Peyer's patch (tissue), 4 donors: Measurements from ENCODE around the gene RBP3. TPM values are rescaled to one million over a fixed set of nuclear protein-coding genes. Genes with fewer than 3 reads are reported as not detected.
"Not testable (repeated sequence)": the region's sequence is repeated elsewhere in the genome, so short reads cannot be mapped to it uniquely, and the experiment has no call there.

Experiments used
- DNase-seq, 3 donors: peaks; one replicate each; pipeline ENCODE4 v3.0.0-alpha.2; 2017 to 2019
- H3K27ac ChIP-seq, 4 donors: fragments of 200-600 bp; sonication (generic); one replicate each; pipeline ENCODE4 v1.5.1; 2016 to 2019
- H3K27me3 ChIP-seq, 2 donors: fragments of 200-600 bp; sonication (generic); one replicate each; pipeline ENCODE4 v1.5.1; 2019
- H3K36me3 ChIP-seq, 3 donors: fragments of 200-600 bp; sonication (generic); one replicate each; pipeline ENCODE4 v1.5.1; 2016 to 2019
- H3K4me1 ChIP-seq, 4 donors: fragments of 200-600 bp; sonication (generic); one replicate each; pipeline ENCODE4 v1.5.1; 2016 to 2019
- H3K4me3 ChIP-seq, 4 donors: fragments of 200-600 bp; sonication (generic); 1 replicate in 3 of 4; 2 replicates in 1 of 4; pipeline ENCODE4 v1.5.1; 2016 to 2019; ENCODE audit warnings: mild to moderate bottlenecking in 1 of 4
- H3K9me3 ChIP-seq, 4 donors: fragments of 200-600 bp; sonication (generic); one replicate each; pipeline ENCODE4 v1.5.1; 2016 to 2019; ENCODE audit warnings: mild to moderate bottlenecking in 1 of 4
- POLR2A ChIP-seq, 2 donors: fragments of 450-650 bp; IDR thresholded peaks; one replicate each; pipeline ENCODE4 v1.5.1; 2017; ENCODE audit warnings: antibody characterized with exemption in 2 of 2, mild to moderate bottlenecking in 2 of 2, moderate library complexity in 2 of 2
- total RNA-seq, 4 donors: library from RNA; depleted of rRNA; stranded (reverse); fragments of >200 nt; gene quantifications; one replicate each; pipeline ENCODE4 v1.1.0, GENCODE V29; 2016
- TF ChIP-seq, protein P1 (sequence below), 6 experiments: fragments of 450-650 bp in 4 of 6; fragments of 200-600 bp in 2 of 6; sonication (generic) in 1 of 6; IDR thresholded peaks; one replicate each; pipeline ENCODE4 v1.5.1; 2017 to 2019; ENCODE audit warnings: antibody characterized with exemption in 6 of 6, mild to moderate bottlenecking in 3 of 6, moderate library complexity in 1 of 6

Gene RBP3
- total RNA-seq, 4 donors from 2014 or later, result not detected

GRCh38 chr10:47384148-47384921, 36.2 kb downstream of the RBP3 start, which contains the start of gene ZNF488:
TSS of gene ZNF488 (minus strand) at chr10:47384293. CDS start at chr10:47368829, 15,464 bp downstream.
- Histone ChIP-seq H3K27me3 (no peaks in the 10 kb centered on the region), H3K36me3 (no peaks in the 10 kb centered on the region), H3K27ac (peak within 1 kb of the TSS; percentile 56 to 84 (median 74)), H3K4me3 (peak within 1 kb of the TSS; percentile 46 to 88 (median 64)), H3K9me3 (no peaks in the 10 kb centered on the region), H3K4me1 (peaks cover 3 to 18% (median 6%) of the 10 kb centered on the region in 4 donors)
- TF ChIP-seq, protein P1, sequence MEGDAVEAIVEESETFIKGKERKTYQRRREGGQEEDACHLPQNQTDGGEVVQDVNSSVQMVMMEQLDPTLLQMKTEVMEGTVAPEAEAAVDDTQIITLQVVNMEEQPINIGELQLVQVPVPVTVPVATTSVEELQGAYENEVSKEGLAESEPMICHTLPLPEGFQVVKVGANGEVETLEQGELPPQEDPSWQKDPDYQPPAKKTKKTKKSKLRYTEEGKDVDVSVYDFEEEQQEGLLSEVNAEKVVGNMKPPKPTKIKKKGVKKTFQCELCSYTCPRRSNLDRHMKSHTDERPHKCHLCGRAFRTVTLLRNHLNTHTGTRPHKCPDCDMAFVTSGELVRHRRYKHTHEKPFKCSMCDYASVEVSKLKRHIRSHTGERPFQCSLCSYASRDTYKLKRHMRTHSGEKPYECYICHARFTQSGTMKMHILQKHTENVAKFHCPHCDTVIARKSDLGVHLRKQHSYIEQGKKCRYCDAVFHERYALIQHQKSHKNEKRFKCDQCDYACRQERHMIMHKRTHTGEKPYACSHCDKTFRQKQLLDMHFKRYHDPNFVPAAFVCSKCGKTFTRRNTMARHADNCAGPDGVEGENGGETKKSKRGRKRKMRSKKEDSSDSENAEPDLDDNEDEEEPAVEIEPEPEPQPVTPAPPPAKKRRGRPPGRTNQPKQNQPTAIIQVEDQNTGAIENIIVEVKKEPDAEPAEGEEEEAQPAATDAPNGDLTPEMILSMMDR (IDR thresholded peaks at IDR 0.05), result no peak
- peak; percentile 84 to 94 for TF ChIP-seq POLR2A (IDR thresholded peaks at IDR 0.05)
- peak; percentile 47 to 94 (median 91) for DNase-seq

DNA sequence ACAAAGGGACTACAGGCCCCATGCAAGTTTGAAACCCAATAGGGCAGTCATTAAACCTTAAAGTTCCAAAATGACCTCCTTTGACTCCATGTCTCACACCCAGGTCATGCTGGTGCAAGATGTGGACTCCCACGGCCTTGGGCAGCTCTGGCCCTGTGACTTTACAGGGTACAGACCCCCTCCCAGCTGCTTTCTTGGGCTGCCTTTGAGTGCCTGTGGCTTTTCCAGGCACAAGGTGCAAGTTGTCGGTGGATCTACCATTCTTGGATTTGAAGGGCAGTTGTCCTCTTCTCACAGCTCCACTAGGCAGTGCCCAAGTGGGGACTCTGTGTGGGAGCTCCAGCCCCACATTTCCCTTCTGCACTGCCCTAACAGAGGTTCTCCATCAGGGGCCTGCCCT, 37.9 kb downstream of the RBP3 start:
- H3K4me3 ChIP-seq, DNase-seq, H3K27ac ChIP-seq, H3K36me3 ChIP-seq, H3K27me3 ChIP-seq, H3K9me3 ChIP-seq: not testable (repeated sequence)
- peaks cover 0 to 17% (median 6%) of the 10 kb centered on the region in 4 donors for H3K4me1 ChIP-seq

DNA sequence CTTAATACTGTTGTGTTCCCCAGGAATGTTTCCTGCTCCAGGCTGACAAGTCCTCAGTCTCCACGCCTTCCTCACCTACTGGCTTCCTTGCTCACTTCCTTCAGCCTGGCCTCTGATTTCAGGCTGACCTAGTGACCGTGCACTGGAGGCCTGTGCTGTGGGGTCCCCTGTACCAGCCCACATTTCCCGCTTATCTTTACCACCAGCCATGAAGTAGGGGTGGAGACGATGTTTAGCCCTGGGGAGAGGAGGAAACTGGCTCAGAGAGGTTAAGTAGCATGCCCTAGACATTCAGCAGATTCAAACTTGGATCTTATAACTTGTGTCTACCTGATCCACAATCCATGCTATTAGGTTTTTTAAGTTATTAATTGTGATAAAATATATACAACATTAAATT, 40.7 kb downstream of the RBP3 start:
- Histone ChIP-seq H3K4me3 (no peak overlapping the region), H3K4me1 (peaks cover 0 to 7% (median 5%) of the 10 kb centered on the region in 4 donors), H3K9me3 (no peaks in the 10 kb centered on the region), H3K36me3 (no peaks in the 10 kb centered on the region), H3K27ac (no peak overlapping the region), H3K27me3 (no peaks in the 10 kb centered on the region)
- DNase-seq, result no peak
- TF ChIP-seq, protein P1 (IDR thresholded peaks at IDR 0.05), result no peak
- no peak for TF ChIP-seq POLR2A (IDR thresholded peaks at IDR 0.05)

- no peaks in the 10 kb centered on the region for H3K36me3 ChIP-seq
- H3K27ac ChIP-seq, result no peak overlapping the region
- TF ChIP-seq POLR2A (IDR thresholded peaks at IDR 0.05), result no peak
- TF ChIP-seq, protein P1 (IDR thresholded peaks at IDR 0.05), result no peak
- H3K27me3 ChIP-seq, result no peaks in the 10 kb centered on the region
- peaks cover 0 to 5% (median 3%) of the 10 kb centered on the region in 4 donors for H3K4me1 ChIP-seq
- no peak for DNase-seq
- H3K4me3 ChIP-seq, result no peak overlapping the region
- no peaks in the 10 kb centered on the region for H3K9me3 ChIP-seq
These were observed 41.5 kb downstream of the RBP3 start for GRCh38 chr10:47389619-47390018.

DNA sequence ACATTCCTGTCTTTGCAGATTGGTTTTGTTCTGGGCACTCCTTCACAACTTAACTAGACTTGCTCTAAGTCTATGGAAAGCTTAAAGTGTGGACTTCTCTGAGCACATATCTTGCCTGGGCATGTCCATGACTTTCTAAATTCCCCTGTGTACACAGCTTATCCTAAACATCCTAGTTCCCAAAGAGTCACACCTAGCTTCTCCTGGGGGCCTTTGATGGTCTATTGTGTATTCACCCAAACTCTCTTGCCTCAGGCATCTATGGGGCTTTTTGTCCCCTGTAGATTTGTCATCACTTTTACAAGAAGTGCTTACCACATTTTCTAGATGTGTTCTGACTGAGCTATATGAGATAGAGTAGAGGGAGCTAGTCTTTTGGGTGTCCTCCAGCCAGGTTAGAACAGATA, 48.2 kb downstream of the RBP3 start:
- H3K4me1 ChIP-seq, result no peaks in the 10 kb centered on the region
- TF ChIP-seq POLR2A (IDR thresholded peaks at IDR 0.05), result no peak
- TF ChIP-seq, protein P1 (IDR thresholded peaks at IDR 0.05), result no peak
- H3K9me3 ChIP-seq, result no peaks in the 10 kb centered on the region
- no peaks in the 10 kb centered on the region for H3K27me3 ChIP-seq
- no peak for DNase-seq
- no peaks in the 10 kb centered on the region for H3K36me3 ChIP-seq
- H3K27ac ChIP-seq, result no peak overlapping the region
- no peak overlapping the region for H3K4me3 ChIP-seq

DNA sequence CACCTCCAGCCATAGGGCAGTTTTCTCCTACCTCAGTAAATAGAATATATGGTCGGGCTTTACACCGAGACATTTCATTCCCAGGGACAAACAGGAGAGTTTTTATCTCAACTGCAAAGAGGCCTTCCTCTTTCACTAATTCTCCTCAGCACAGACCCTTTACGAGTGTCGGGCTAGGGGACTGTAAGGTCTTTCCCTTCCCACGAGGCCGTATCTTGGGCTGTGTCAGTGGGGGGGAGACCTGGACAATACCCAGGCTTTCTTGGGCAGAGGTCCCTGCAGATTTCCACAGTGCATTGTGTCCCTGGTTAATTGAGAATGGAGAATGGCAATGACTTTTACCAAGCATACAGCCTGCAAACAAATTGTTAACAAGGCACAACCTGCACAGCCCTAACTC, 49.1 kb downstream of the RBP3 start:
- no peak overlapping the region for H3K4me3 ChIP-seq
- DNase-seq, result no peak
- H3K36me3 ChIP-seq, result no peaks in the 10 kb centered on the region
- H3K4me1 ChIP-seq, result no peaks in the 10 kb centered on the region
- H3K27me3 ChIP-seq, result no peaks in the 10 kb centered on the region
- H3K27ac ChIP-seq, result no peak overlapping the region
- TF ChIP-seq, protein P1 (IDR thresholded peaks at IDR 0.05), result no peak
- no peak for TF ChIP-seq POLR2A (IDR thresholded peaks at IDR 0.05)
- H3K9me3 ChIP-seq, result no peaks in the 10 kb centered on the region
